ENCODE data around the gene IGSF9.

- TF ChIP-seq CTCF (IDR thresholded peaks at IDR 0.05; ENCODE audit: low read depth, low read length): no peak
- no peak for TF ChIP-seq EZH2phosphoT487 (IDR thresholded peaks at IDR 0.05; ENCODE audit: low read depth)
Observed at GRCh38 chr1:159964144-159964543, 18.7 kb upstream of the IGSF9 start.
